ENCODE results near the gene CACFD1.

The CACFD1 gene

DNA sequence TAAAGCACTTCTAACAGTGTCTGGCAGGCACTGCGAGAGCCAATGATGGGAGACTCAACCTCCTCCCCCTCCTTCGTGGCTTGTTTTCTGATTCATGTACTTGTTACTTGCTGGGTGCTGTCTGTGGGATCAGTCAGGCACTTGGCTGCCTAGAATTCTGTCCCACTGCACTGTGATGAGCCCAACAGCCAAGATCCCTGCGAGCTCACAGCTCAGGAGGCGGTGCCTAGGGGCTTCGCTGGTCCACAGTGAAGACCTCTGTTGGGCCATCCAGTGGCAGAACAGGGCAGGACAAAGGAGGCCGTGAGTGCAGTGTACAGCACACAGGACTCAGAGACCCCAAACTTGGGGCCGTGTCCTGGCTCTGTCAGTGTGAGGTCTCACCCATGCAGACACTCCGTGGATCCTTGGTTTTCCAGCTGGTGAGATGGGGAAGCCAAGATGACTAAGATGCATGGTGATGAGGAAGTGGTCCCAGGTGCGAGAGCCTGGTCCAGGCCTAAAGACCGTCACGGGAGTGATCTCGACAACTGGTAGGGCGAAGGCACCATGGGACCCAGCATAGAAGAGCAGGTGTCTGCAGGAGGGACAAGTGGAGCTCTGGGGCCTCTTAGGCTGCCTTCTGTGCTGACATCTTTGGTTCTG, 45.5 kb downstream of the CACFD1 start:
- Histone ChIP-seq H3K27me3 (peaks cover 0 to 7% (median 0%) of the 10 kb centered on the region in 11 experiments; a peak in 2 of 22 replicates), H3K9me3 (replicated peaks in 1 of 11) (peaks cover 17 to 30% (median 25%) of the 10 kb centered on the region in 11 experiments), H3K9ac (no peak overlapping the region), H3K4me2 (peak overlapping the region in 1 of 11 experiments; percentile 20; a peak in 2 of 22 replicates), H3K4me1 (peaks cover 12 to 21% (median 13%) of the 10 kb centered on the region in 10 experiments; a peak in 19 of 20 replicates), H3K36me3 (no peaks in the 10 kb centered on the region; a peak in 1 of 22 replicates), H3K27ac (no peak overlapping the region), H4K20me1 (no peaks in the 10 kb centered on the region), H3K4me3 (no peak overlapping the region)
- no peak for TF ChIP-seq Cebpa-rat (IDR thresholded peaks at IDR 0.05)

DNA sequence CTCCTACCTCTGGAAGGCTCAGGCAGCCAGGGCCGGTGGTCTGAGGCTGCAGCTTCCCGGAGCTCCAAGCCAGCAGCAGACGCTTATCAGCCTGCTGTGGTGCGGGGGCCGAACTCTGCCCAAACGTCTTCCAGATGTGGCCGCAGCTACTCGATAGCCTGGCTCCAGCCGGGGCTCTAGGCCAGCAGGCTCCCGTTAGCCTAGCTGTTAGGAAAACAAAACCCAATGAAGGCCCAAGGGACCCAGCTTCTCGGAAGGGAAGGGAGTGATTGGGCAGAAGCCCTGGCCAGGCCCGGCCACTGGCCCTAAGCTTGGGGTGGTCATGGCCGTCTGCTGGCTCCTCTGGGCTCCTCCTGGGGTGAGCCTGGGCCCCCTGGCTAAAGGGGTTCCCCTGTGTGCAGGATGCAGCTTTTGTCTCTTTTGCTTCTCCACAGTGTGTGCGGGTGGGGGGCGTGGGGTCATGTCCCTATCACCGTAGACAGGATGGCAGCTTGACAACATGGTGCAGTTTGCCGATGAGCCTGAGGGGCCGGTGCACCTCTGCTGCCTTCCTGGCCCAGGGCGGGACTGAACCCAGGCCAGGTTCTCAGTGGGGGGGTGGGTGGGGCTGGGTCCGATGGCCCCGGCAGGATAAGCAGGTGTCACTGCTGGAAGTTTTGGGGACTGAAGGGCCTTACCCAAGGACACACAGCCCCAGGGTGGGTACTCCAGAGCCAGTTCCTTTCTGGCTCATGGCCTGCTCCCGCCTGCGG, 46.3 kb downstream of the CACFD1 start:
- H3K9ac ChIP-seq = no peak overlapping the region
- peaks cover 15 to 26% (median 23%) of the 10 kb centered on the region in 11 experiments for H3K9me3 ChIP-seq (replicated peaks in 1 of 11)
- H3K36me3 ChIP-seq = no peaks in the 10 kb centered on the region; a peak in 1 of 22 replicates
- H3K4me3 ChIP-seq = no peak overlapping the region
- H3K4me1 ChIP-seq = peaks cover 12 to 21% (median 13%) of the 10 kb centered on the region in 10 experiments; a peak in 19 of 20 replicates
- no peaks in the 10 kb centered on the region for H4K20me1 ChIP-seq
- no peak for TF ChIP-seq Cebpa-rat (IDR thresholded peaks at IDR 0.05)
- peaks cover 0 to 7% (median 0%) of the 10 kb centered on the region in 11 experiments; a peak in 2 of 22 replicates for H3K27me3 ChIP-seq
- no peak overlapping the region for H3K27ac ChIP-seq
- H3K4me2 ChIP-seq = peak overlapping the region in 1 of 11 experiments; percentile 20; a peak in 2 of 22 replicates

- peaks cover 12 to 21% (median 13%) of the 10 kb centered on the region in 10 experiments; a peak in 19 of 20 replicates for H3K4me1 ChIP-seq
- peaks cover 0 to 7% (median 0%) of the 10 kb centered on the region in 11 experiments; a peak in 2 of 22 replicates for H3K27me3 ChIP-seq
- TF ChIP-seq Cebpa-rat (IDR thresholded peaks at IDR 0.05) = no peak
- H3K4me3 ChIP-seq = no peak overlapping the region
- no peak overlapping the region for H3K27ac ChIP-seq
- no peaks in the 10 kb centered on the region for H3K36me3 ChIP-seq
- H3K4me2 ChIP-seq = no peak overlapping the region
- no peak overlapping the region for H3K9ac ChIP-seq
- no peaks in the 10 kb centered on the region for H4K20me1 ChIP-seq
- peaks cover 10 to 20% (median 18%) of the 10 kb centered on the region in 11 experiments for H3K9me3 ChIP-seq (replicated peaks in 1 of 11)
These were observed 46.9 kb downstream of the CACFD1 start for GRCh38 chr9:133506653-133507038.

- peaks cover 12 to 21% (median 13%) of the 10 kb centered on the region in 10 experiments; a peak in 19 of 20 replicates for H3K4me1 ChIP-seq
- H4K20me1 ChIP-seq = no peaks in the 10 kb centered on the region
- no peak overlapping the region for H3K9ac ChIP-seq
- no peak overlapping the region for H3K27ac ChIP-seq
- H3K27me3 ChIP-seq = peaks cover 0 to 7% (median 0%) of the 10 kb centered on the region in 11 experiments; a peak in 2 of 22 replicates
- no peak overlapping the region for H3K4me3 ChIP-seq
- H3K4me2 ChIP-seq = no peak overlapping the region
- no peak for TF ChIP-seq Cebpa-rat (IDR thresholded peaks at IDR 0.05)
- H3K9me3 ChIP-seq (replicated peaks in 1 of 11) = peaks cover 2 to 12% (median 10%) of the 10 kb centered on the region in 11 experiments
- no peaks in the 10 kb centered on the region for H3K36me3 ChIP-seq
These were observed 47.6 kb downstream of the CACFD1 start for GRCh38 chr9:133507246-133507965.

DNA sequence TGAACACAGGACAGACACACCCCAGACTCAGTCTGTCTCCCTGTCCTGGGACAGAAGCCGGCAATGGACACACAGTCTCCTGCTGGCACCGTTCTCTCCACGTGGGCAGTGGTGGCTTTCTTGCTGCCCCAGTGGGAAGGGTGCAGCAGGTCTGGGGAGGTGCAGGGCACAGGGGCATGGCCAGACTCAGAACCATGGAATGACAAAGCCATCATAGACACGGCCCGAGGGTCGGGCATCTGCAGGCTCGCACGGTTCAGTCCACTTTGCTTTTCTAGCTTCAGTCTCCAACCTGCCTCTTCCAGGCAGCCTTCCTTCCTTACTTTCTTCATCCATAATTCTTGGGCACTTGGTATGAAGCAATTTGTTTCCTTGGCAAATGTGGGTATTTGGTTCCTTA, 48.3 kb downstream of the CACFD1 start:
- no peak overlapping the region for H3K9ac ChIP-seq
- H3K27me3 ChIP-seq = peaks cover 0 to 7% (median 0%) of the 10 kb centered on the region in 11 experiments; a peak in 2 of 22 replicates
- H3K4me1 ChIP-seq = peaks cover 12 to 21% (median 13%) of the 10 kb centered on the region in 10 experiments; a peak in 19 of 20 replicates
- TF ChIP-seq Cebpa-rat (IDR thresholded peaks at IDR 0.05) = no peak
- no peak overlapping the region for H3K4me3 ChIP-seq
- no peak overlapping the region for H3K27ac ChIP-seq
- H3K36me3 ChIP-seq = no peaks in the 10 kb centered on the region
- H3K4me2 ChIP-seq = no peak overlapping the region
- peaks cover 0 to 6% (median 4%) of the 10 kb centered on the region in 11 experiments; a peak in 19 of 22 replicates for H3K9me3 ChIP-seq (replicated peaks in 1 of 11)
- no peaks in the 10 kb centered on the region for H4K20me1 ChIP-seq

- TF ChIP-seq Cebpa-rat (IDR thresholded peaks at IDR 0.05) = no peak
- Histone ChIP-seq H3K9ac (peak overlapping the region in 4 of 11 experiments; percentile 18 to 43 (median 22); a peak in 2 of 22 replicates), H3K36me3 (no peaks in the 10 kb centered on the region), H4K20me1 (no peaks in the 10 kb centered on the region), H3K4me3 (no peak overlapping the region), H3K9me3 (replicated peaks in 1 of 11) (no peaks in the 10 kb centered on the region), H3K27me3 (peaks cover 0 to 7% (median 0%) of the 10 kb centered on the region in 11 experiments; a peak in 2 of 22 replicates), H3K4me1 (peaks cover 12 to 22% (median 13%) of the 10 kb centered on the region in 10 experiments; a peak in 19 of 20 replicates), H3K4me2 (peak overlapping the region; percentile 34 to 67 (median 54); a peak in 21 of 22 replicates), H3K27ac (no peak overlapping the region; a peak in 1 of 22 replicates)
These were observed 49.7 kb downstream of the CACFD1 start for GRCh38 chr9:133509179-133510083.

- H3K9ac ChIP-seq = no peak overlapping the region
- H3K4me3 ChIP-seq = no peak overlapping the region
- H4K20me1 ChIP-seq = no peaks in the 10 kb centered on the region
- no peak overlapping the region for H3K4me2 ChIP-seq
- H3K4me1 ChIP-seq = peaks cover 12 to 25% (median 17%) of the 10 kb centered on the region in 10 experiments; a peak in 19 of 20 replicates
- peaks cover 0 to 7% (median 0%) of the 10 kb centered on the region in 11 experiments; a peak in 2 of 22 replicates for H3K27me3 ChIP-seq
- no peaks in the 10 kb centered on the region for H3K36me3 ChIP-seq
- TF ChIP-seq Cebpa-rat (IDR thresholded peaks at IDR 0.05) = no peak
- H3K27ac ChIP-seq = no peak overlapping the region
- H3K9me3 ChIP-seq (replicated peaks in 1 of 11) = no peaks in the 10 kb centered on the region
These were observed 51.2 kb downstream of the CACFD1 start for GRCh38 chr9:133510926-133511505.
